Kidney tubule cell (primary cell): Measurements from ENCODE around the gene SLC26A6.
A peak's percentile ranks its signal among the peaks of the same experiment; 100 is the strongest.

ENCODE experiments used
- DNase-seq: peaks from one replicate; pipeline ENCODE4 v3.0.0-alpha.2; 2018; ENCODE audit warnings: low spot score

The SLC26A6 gene, protein sequence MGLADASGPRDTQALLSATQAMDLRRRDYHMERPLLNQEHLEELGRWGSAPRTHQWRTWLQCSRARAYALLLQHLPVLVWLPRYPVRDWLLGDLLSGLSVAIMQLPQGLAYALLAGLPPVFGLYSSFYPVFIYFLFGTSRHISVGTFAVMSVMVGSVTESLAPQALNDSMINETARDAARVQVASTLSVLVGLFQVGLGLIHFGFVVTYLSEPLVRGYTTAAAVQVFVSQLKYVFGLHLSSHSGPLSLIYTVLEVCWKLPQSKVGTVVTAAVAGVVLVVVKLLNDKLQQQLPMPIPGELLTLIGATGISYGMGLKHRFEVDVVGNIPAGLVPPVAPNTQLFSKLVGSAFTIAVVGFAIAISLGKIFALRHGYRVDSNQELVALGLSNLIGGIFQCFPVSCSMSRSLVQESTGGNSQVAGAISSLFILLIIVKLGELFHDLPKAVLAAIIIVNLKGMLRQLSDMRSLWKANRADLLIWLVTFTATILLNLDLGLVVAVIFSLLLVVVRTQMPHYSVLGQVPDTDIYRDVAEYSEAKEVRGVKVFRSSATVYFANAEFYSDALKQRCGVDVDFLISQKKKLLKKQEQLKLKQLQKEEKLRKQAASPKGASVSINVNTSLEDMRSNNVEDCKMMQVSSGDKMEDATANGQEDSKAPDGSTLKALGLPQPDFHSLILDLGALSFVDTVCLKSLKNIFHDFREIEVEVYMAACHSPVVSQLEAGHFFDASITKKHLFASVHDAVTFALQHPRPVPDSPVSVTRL

DNA sequence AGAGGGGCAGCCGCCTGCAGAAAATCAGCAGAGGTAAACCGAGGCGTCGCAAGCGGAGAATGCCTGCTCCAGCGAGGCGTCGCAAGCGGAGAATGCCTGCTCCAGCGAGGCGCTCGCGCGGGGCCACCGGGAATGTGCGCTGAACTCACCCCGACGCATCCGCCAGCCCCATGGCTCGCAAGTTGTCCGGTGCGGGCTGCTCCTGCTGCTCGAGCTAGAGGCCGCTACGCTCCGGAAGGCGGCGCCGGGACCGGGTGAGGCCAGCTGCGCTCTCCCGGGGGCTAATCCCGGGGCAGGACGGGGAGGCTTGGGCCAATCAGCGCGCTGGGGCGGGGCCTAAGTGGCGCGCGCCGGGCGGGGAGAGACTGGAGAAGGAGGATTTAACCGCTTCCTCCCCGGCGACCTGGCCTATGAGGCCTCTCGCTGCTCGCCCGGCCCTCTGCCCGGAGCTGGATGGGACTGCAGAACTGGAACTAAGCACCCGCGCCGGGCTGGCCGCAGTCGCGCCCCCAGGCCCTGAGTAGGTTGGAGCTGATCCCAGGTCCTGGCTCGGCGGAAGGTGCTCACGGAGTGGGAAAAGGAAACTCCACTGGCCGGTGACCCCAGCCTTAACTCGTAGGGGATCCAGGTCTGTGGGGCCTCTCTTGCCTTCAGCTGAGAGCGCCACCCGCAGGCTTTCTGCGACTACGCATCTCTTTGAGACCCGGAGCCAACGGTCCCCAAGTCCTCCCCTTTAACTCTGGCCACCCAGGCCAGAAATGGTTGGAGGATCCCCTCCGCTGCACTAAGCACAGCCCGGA, at the start of gene SLC26A6:
SLC26A6 (minus strand) TSS at position 240 of the 800 bp plus-strand sequence; CDS start at position 172, 68 bp downstream.
- DNase-seq: peak; percentile 97

DNA sequence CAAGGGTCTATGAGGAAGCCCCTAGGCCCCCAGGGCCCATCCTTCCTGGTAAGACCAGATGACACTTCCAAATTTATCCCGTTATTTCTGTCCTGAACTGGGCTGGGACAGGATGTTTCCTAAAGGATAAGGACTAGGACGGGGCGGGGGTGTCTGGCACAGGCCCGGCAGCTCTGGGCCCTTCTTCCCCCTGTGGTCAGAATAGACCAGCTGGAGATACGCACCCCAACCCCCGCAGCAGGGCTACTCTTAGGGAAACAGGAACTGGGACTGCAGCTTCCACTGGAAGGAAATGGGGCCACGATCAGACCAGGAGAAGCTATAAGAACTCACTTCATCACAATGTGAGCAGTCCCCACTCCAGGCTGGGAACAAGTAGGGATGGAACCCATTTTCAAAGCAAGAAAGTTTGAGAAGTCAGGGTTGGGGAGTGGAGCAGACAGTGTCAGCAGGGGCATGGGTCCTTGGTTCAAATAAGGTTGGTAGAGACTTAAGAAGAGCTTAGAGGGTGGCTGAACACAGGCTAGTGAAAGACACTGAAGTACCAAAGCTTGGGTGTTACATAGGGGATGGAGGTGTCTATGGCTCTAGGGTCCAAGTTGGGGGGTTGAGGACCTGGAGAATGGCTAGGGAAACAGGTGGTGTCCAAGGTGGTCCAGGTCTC, 49.4 kb upstream of the SLC26A6 start:
- DNase-seq: no peak

DNA sequence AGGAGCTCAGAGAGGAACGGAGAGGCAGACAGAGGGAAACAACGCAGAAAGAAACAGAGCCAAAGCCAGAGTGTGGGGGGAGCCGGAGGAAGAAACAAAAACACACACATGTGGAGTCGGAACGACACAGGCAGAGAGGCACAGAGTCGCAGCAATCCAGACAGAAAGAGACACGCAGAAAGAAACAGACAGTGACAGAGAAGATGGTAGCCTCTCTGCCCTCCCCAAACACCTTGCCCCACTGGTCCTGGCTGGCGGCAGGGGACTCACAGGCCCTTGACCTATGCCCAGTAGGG, 48.7 kb upstream of the SLC26A6 start:
- no peak for DNase-seq

DNA sequence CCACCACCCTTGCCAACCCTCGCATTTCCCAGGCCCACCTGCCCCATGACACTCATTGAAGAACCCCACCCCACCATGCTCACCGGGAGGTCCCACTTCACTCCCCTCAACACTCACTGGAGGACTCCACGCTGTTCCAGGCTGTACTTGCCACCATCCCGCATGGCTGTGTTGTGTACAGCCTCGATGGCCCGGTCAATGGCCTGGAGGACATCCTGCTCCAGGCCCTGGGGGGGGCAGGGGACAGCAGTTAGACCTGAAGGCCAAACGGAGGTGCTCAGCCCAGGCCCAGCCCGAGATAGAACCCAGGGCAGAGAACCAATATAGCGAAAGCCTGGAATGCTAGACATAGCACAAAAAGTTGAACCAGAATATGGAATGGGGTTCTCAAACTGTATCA, 47.5 kb upstream of the SLC26A6 start:
- DNase-seq: no peak

DNA sequence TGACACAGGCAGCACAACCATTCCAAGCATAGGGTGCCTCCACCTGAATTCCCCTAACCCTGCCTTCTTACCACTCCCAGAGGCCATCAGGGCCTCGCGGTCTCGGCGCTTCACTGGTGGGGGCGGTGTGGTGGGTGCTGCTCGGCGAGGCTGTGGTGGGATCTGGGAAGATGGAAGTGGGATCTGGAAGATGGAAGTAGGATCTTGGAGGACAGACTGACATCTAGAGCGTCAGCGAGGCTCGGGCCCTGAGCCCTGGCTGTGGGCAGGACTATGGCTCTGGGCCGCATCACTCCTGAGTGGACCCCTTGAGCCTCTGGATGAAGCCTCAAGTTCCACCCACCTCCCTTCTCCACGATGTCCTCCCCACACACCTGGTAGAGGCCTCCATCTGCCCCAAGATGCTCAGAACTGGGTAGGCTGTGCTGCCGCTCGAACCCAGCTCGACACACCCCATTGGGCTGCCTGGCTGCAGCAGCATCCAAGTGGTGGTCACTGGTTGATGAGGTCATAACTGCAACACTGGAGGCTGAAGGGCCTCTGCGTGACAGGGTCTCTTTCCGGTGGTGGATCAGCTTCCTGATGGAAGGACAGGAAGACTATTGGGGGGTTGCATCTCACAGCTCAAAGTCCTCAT, 46.8 kb upstream of the SLC26A6 start:
- no peak for DNase-seq

DNA sequence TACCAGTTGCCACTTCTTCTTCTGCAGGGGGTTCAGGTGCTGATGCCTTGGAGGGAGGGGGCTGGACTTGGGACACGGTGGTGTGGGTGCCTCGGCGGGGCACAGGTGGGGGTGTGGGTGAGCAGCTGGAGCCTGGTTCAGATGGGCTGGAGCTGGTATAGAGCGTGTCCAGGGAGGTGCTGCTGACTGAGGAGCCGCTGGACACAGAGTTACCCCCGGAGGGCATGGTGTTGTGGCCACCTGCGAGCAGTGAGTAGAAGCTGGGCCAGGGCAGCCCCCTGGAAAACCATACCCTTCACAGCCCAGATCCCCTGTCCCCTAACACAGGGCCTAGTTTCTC, 46.2 kb upstream of the SLC26A6 start:
- DNase-seq: no peak

DNA sequence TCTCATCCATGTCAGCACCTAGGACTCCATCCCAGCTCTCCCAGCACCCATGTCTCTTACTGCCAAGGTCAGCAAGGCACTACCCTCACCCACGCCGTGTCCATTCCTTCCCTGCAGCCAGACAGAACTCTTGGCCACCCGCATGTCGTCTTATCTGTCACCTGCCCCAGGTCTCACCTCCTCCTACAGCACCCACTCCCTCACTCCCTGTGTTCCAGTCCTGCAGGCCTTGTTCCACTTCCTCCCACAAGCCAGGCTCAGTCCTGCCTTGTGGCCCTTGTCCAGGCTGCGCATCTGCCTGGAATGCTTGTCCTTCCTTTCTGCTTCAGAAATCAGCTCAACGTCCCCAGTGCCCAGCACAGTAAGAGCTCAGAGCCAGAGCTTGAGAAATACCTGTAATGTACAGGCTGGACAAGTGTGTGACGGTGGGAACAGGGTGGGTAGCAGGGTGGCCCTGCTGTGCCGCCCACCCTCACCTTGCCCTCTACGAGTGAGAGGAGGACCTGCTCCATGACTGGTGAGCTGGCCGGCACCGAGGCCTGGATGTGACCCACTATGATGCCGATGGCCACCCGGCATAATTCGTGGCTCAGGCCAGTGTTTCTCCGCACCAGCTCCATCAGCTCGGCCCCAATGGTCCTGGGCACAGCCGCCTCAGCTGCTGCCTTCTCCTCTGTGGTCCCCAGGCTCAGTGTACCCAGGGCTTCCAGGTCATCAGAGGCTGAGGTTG, 45.7 kb upstream of the SLC26A6 start:
- no peak for DNase-seq

DNA sequence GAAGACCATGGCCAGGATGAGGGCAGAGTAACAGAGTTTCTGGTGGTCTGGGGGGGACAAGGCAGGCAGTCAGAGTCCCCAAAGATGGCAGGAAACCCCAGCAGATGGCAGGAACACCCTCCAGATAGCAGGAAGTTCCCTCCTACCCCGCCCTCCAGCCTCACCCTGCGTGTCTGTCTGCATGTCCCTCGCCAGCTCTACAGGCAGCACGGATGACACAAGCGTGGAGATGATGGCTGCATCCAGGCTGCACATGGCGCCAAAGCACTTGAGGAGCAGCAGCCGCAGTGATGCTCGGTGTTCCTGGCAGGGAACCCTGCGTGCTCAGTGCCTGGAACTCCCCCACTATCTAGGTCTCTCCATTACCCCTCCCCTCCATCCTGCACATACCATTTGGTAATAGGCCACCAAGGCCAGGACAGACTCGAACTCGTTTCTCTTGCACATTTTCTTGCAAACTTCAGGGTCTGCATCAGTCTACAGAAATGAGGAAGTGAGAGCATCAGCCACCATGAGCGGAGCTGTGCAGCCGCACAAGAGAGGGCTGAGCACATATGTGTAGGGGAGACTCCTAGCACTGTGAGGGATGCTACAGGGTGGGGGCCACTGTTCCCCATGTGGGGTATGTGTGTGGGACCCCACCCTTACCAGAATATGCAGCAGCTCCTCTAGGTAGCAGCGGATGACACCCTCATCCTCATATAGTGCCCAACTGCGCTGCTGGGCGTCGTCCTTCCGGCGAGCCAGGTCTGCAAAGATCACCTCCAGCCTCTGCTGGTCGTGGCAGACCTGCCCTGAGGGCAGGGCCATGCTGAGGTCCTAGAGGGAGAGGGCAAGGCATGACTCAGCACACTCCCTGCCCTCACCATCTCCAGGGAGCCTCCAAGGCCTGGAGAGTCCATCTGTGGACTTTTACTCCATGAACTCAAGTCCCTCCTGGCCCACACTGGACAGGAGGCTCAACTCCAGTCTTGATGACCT, 44.4 kb upstream of the SLC26A6 start:
- no peak for DNase-seq

DNA sequence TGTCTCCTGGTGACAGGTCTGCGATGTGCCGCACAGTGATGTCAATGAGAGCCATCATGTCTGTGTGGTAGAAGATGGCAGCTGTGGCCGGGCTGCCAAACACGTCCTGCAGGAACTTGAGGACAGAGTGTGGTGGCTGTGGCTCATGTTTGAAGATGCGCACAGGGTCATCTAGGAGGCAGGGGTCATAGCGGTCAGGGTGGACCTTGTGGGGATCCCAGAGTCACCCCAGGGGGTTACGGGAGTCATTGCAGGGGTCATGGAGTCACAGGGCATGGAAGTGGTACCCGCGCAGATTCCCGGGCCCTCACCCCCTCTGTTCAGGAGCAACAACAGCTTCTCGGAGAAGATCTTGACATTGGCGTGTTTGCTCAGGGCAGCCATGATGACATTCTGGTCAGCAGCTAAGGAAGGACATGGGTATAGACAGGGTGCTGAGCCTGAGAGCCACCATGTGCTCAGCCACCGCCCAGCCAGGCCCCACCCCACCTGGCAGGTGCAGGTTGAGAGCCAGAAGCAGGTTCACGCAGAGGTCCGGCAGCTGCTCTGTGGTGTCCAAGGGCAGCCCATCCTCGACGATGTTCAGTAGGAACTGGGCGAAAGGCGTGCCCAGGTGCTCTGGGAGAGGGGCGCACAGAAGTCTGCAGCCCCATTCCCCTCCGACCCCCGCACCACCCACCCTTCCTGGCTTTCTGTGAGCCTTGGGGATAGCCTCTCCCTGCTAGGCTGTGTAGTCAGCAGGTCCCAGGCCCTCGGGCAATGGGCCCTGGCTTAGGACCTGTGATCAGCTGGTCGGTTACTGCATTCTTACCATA, 43.5 kb upstream of the SLC26A6 start:
- DNase-seq: no peak

DNA sequence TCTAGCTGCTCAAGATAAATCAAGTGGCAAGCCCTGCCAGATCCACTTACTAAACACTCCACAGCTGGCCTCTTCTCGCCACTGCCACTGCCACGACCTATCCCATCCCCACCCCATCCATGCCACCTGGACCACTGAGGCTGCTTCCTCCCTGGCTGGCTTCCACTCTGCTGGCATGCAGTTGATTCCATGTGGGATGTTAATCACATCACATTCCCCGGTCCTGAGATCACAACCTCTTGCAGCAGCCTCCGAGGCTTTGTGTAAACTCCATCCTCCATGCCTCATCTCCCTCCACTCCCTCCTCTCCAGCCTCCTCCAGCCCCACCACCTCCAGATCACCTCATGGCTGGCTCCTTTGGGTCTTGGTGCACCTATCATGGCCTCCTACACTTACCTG, 42.8 kb upstream of the SLC26A6 start:
- peak; percentile 57 for DNase-seq

DNA sequence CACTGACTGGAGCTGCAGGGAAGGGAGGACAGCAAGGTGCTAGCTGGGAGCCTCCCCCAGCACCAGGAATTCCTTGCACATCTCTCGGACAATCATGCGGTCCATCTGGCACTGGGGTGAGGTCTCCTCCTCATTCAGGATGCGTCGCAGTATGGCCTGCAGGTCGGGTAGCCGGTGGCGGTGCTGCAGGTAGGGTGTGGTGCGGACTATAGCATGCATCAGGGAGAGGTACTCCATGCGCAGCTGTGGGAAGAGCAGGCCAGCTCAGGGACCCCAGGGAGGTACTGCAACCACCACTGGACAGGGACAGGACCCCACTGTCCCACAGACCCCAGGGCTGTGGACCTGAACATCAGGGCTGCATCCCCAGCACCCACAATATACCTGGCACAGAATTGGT, 39.2 kb upstream of the SLC26A6 start:
- DNase-seq: no peak

DNA sequence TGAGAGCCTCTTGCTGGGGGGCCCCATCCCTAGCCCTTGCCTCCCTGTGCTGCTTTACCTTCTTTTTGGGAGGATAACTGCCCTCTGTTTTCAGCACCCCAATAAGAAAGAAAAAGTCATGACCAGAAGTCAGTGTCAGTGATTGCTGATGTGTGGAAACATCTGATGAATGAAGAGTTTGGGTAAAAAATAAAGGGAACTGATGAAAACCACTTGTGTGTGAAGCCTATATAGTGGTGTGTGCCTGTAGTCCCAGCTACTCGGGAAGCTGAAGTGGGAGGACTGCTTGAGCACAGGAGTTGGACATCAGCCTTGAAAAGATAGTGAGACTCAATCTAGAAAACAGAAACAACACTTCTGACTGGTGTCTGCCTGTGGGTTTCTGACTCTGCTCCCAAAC, 37.3 kb upstream of the SLC26A6 start:
- DNase-seq: no peak

DNA sequence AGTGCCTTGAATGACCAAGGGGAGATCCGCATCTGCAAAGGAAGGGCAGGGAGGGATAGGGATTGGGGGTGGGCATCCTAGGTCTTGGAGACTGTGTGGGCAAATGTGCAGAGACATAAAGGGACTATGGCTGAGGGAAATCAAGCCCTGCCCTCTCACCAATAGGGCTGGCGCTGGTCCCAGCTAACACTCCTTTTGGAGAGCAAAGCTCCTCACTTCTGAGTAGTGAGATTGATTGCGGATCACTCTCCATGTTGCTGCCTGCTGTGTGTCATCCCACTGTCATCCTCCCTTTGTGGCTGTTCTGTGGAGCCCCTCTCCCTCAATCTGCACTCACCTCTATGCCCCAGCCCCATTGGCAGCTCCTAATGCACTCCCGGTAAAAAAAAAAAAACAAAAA, 29.7 kb upstream of the SLC26A6 start:
- DNase-seq: no peak

DNA sequence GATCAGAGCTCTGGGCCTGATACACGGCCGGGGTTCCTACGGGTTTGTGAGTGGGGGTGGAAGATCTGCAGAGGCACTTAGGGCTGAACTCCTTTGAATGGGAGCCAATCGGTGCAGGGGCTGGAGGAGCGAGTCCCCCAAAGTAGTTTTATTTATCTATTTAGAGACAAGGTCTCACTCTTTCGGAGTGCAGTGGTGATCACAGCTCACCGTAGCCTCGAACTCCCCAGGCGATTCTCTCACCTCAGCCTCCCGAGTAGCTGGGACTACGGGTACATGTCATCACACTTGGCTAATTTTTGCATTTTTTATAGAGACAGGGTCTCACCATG, 29.0 kb upstream of the SLC26A6 start:
- DNase-seq: no peak

DNA sequence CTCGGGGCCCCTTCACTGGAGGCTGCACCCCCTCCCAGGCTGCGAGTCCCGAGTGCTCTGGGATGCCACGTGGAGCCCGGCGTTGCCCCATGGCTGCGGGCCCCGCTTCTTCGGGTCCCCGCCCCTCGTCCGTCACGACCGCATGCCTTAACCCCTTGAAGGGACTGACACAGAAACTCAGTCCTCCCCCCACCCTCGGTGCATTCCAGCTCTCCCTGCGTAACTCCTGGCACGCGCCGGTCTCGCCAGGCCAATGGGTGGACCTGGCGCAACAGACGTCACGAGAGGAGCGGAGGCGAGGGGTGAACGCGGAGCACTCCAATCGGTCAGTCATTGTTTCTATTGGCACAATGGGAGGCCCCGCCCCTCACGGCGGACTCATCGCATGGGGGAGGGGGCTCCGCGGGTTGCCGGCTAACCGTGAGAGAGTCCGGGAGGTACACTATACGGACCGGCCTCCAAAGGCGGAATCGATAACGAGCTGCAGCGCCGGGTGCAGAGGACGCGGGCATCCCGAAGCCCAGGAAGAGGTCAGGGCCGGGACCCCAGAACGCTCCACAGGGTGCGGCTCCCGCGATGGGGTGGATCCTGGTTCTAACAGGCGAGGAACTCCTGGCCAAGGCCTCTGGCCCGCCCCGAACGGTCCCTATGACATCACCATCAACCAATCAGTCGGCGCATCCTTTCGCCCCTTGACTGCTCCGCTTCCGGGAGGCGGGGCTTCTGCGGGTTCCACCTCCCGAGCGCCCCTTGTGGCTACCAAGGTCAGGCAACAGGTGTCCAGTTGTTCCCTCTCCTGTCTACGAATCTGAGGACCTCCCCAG, 28.4 kb upstream of the SLC26A6 start:
- peak; percentile 99 for DNase-seq

DNA sequence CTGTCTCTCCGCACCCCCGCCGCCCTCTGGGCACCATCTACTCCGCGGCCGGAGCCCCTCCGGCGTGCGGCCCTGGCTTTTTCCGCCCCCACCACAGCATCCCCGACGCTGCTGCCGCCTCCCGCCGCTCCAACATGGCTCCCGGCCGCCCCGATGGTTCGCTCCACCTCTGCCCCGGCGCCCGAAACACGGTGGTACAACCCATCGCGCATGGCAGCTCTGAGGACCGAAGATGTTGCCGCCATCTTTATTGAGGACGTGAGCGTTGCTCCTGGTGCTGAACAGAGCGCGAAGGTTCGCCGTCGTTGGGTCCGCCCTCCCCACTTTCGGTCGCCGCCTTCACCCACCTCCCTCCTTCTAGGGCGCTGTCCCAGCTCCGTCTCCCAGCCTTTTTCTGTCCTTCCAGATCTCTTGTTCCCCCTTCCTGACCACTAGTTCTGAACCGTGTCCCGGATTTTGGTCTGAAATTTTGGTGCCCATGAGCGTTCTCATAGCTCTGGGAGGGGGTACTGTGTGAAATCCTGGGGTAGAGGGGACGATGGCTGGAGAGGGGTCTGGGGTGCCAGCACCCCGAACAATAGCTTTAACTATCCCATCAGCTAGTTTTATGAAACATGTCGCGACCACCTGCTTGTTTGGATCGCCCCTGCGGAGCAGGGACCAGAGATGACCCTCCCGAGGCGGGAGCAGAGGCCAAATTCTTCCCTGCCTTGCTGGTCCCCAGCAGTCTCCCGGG, 27.7 kb upstream of the SLC26A6 start, which contains the start of gene CELSR3:
CELSR3 (minus strand) TSS at position 134 of the 736 bp plus-strand sequence. CDS start 252 bp downstream, outside the sequence.
- DNase-seq: peak; percentile 88

DNA sequence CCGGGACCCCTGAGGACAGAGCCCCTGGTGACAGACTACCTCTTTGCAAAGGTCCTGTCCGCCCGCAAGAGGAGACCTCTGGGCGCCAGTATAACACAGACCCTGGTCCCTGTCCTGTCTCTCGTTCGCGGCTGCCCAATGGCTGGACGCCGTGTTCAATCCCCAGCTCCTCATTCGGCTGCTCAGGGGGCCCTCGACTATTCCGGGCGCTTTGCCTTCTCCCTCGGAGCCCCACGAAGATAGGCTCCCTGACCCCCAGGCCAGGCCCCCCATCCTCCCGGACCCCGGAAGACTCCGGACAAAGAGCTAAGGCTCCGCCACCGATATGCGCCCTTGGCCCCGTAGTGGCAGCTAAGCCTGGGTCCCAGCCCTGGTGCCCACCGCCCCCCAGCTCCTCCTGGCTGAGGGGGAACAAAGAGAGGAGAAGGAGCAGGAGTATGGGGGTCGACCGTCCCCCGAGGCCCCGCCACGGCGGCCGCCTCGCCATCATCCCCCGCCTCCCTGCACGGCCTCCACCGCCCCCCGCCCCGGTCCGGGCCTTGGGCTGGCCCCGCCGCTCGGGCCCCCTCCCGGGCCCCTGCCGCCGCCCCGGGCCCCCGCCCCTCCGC, 27.0 kb upstream of the SLC26A6 start:
- no peak for DNase-seq
